Putamen (tissue), 1 donor: Measurements from ENCODE around the gene COPS9.
A peak's percentile ranks its signal among the peaks of the same experiment; 100 is the strongest.

Source experiments
- DNase-seq: peaks from one replicate; pipeline ENCODE4 v3.0.0-alpha.2; 2016; ENCODE audit warnings: low spot score

Gene COPS9

DNA sequence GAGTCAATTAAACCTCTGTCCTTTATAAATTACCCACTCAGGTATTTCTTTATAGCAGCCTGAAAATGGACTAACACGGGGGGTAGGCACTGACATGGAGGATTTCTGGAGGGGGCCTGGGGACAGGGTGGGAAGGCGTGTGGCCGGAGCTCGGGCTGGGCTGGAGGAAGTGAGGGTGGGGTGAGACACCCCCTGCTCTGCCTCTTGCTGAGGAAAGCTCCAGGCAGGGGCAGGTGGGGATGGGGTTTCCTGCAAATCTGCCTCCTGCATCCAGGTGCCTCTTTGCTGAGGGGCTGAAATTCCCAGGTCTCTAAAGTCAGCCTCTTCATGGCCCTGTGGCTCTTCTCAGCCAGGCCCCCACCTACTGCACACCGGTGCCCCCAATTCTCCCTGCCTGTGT lies 30.1 kb upstream of the COPS9 start:
- DNase-seq: no peak

DNA sequence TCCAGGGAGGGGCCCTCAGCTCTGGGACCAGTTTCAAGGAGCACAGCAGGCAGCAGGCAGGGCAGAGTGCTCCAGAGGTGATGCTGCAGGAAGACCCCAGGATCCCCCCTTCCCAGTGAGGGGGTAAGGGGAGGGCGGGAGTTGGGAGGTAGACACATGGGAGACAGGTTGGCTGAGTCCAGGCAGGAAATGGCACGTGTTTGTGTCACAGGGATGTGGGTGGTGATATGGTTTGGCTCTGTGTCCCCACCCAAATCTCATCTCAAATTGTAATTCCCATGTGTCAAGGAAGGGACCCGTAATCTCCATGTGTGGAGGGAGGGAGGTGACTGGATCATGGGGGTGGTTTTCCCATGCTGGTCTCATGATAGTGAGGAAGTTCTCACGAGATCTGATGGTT lies 29.6 kb upstream of the COPS9 start:
- DNase-seq: no peak

DNA sequence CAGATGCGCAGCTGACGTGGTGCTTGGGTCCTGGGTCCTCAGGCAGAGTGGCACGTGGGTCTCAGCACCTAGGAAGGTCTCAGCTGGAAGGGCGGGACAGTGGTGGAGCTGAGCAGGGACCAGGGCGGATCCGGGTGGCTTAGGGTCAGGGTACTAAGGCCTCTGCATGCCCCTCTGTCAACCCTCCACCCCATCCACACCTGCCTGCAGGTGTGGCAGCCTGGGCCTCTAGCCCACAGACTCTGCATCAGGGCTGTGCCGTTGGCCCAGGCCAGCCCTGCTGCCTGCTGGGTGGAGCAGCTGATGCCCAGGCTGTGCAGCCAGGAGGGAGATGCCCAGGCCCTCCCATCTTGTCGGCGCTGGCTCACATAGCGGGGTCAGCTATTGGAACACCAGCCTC lies 28.9 kb upstream of the COPS9 start:
- no peak for DNase-seq

DNA sequence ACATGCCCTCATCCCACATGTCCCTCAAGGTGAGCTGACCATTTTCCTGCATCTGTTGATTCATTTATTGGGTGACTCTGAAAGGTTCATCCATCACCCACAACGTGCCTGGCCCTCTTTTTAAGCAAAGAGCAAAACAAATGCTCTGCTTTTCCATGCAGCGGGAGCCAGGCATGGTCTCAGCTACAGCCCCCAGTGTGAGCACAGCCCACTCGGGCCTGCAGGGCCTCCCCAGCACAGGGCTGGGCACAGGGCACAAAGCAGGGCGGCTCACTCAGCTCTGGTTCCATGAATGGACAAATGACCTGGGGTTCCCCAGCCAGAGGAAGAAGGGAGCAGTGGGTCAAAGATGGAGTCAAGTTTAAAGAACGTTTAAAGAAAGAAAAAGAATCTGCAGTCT lies 28.5 kb upstream of the COPS9 start:
- DNase-seq: no peak

DNA sequence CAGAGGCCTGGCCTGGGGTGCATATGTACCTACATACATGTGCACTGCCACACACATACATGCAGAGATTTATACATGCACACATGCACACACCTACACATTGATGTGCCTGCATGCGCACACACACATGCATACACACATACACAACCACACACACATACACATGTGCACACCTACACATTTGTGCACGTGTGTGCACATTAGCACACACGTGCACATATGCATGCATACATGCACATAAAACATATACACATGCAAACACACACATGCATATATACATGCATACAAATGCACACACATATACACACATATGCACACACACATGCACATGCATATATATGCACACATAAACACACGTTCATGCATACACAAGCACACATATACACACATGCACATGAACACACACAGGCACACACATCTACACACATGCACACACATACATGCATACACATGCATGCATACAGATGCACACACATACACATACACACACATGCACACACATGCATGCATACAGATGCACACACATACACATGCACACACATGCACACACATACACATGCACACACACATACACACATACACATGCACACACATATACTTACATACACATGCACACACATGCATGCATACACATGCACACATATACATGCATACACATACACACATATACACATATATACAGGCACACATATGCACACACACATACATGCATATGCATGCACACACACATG lies 27.9 kb upstream of the COPS9 start:
- no peak for DNase-seq

DNA sequence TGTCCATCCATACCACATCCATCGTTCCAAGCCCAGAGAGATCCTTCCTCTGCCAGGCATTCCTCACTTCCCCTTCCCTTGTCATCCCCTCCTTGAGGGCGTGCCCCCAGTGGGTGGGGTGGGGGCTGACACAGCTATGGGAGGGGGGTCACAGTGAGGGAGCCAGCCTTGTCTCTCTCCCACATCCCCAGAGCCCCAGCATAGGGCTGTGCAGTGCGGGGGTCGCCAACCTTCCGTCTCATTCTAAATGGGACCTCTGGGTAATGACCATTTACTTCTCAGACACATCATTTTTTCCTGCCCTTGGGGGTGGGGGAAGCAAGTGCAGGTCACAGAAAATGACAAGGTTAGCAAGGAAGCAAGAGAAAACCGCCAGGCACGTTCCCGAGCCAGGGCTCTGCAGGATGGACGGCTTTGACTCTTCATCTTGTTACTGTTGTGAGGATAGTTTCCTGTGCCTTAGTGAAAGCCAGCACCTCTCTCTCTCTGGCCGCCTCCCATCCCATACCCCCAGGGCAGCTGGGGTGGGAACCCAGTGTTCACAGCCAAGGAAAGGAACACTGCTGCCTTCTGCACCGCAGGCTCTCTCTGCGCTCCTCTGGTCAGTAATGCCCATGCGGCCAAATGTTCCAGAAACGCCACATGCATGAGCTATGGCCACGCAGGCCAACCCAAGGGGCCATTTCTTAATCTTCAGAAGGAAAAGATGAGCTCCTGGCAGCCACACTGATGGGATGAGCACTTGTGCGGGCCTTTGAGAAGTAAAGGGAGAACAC lies 27.0 kb upstream of the COPS9 start:
- DNase-seq: no peak

DNA sequence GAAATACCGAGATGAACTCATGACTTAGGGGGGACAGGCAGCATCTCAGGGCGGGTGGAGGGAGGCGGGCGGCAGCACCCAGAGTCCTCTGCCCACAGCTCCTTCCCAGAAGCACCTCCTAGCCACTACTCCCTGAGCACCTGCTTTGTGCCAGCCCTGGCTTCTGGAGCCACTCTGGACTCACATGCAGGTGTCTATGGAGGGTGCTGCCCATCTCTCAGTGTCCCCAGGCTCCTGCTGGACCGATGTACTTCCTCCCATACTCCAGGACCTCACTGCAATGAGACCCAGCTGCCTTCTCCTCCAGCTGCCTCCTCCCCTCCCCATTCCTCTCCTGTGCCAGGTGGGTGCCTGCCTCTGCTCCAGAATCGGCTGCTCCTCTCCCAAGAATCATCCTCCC lies 26.4 kb upstream of the COPS9 start:
- DNase-seq: no peak

DNA sequence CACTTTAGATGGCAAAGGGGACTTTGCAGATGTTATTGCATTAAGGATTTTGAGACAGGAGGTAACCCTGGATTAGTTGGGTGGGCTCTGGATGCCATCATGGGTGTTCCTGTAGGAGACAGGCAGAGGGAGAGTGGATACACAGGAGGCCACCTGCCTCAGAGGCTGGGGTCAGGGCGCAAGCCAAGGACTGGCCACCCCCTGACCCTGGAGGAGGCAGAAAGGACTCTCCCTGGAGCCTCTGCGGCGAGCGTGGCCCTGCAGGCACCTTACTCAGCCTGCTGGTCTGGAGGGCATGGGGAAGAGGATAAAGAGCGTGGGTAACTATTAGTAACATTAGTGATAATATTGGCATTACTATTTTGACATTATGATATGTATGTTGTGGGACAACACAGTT lies 25.9 kb upstream of the COPS9 start:
- no peak for DNase-seq

DNA sequence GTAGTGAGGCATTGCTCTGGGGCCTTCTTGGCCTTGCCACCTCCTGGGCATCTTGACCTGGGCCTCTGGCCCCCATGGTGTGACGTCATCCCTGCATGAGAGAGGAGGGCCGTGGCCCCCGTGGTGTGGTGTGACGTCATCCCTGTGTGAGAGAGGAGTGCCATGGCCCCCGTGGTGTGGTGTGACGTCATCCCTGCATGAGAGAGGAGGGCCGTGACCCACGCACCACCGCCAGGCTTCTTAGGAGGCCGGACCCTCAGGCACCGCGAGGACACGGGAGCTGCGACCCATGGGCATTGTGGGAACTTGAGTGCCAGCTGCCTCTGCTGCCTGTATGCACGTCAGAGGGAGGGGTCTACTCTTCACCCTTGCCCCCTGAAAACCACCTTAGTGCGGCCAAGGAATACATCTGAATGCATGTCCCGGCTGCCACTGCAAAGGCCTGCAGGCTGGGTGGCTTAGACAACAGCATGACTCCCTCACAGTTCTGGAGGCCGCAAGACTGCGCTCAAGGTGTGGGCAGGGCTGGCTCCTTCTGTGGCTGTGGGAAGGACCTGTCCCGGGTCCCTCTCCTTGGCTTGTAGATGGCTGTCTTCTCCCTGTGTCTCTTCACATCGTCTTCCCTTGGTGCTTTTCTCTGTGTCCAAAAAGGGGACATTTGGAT lies 25.1 kb upstream of the COPS9 start:
- no peak for DNase-seq

DNA sequence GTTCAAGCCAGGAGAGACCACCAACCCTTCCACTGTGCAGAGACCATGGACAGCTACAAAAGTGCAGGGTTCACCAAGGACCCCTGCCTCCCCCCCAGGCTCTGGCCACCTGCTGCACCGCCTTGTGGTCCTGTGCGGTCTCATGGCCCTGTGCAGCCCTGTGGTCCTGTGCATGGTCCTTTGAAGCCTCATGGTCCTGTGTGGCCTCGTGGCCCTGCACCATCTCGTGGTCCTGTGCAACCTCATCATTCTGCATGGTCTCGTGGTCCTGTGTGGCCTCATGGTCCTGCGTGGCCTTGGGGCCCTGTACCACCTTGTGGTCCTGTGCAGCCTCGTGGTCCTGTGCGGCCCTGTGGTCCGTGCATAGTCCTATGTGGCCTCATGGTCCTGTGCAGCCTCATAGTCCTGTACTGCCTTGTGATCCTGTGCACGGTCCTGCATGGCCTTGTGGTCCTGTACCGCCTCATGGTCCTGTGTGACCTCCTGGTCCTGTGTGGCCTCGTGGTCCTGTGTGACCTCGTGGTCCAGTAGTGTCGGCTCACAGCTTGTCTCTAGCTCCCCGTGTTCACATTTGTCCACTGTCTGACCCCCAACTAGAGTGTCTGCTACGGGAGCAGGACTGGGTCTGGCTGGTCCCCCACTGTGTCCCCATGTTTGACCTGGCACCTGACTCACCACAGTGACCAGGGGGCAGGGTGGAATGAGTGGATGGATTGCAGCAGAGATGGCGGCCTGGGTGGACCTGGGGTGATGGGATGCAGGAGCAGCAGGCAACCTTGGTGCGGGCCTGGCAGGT lies 24.4 kb upstream of the COPS9 start:
- DNase-seq: no peak

DNA sequence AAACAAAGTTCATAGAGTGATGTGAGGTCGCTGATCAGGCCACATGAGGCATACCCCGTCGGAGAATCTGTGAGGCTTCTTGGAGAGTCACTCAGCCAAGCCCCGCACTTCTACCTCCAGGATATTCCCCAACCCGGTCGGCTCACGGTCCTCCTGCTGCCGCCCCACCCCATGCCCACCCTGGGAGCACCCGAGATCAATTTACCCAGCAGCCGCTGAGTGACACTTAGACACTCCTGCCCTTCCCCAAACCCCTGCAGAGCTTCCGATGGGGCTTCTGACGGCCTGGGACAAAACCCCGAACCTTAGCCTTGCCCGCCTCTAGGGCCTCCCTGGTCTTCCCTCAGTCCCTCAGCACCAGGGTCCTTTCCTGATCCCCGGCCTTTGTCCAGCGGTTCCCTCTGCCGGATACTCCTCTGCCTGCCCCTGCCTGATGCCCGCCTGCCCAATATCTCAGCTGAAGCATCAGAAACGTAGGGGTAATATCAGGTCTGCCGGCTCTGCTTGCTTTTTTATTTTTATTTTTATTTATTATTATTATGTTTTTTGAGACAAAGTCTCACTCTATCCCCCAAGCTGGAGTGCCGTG lies 23.2 kb upstream of the COPS9 start:
- no peak for DNase-seq

DNA sequence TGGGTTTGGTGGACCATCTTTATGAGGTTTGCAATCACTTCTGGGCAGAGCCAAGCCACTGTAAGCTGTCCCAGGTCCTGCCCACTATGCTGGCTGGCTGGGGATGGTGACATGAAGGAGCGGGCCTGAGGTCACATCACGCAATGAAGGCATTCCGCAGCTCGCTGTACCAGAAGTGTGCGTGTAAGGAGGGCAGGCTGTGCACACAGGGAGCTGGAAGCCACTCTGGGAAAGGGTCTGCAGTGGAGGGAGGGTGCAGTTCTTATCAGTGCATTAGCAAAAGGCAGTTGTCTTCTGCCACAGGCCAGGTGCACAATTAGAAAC lies 21.0 kb upstream of the COPS9 start:
- DNase-seq: no peak

DNA sequence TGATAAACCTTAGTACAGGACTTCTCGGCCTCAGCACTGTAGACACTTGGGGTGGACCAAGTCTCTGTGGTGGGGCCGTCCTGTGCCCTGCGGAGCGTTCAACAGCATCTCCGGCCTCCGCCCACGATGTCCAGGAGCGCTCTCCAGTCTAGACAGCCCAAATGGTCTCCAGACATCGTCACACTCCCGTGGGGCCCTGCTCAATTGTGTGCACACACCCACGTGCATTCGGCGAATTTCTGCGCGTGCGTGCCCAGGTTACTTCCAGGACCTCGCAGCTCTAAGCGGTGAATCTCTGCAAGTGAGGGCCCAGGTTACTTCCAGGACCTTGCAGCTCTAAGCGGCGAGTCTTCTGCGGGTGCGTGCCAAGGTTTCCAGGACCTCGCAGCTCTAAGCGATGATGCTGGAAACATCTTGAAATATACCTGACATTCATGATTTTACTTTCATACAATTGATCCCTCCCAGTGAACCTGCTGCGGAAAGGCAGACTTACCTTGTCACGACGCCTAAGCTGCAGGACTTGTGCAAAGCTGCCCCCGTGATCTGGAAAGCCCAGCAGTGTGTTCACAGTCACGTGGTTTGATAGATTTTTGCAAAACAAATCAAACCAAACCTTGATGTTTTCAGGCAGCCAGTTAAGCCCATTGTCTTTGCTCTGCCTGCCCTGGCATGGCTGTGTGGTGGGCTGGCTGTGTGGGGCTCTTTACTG lies 20.5 kb upstream of the COPS9 start:
- DNase-seq: no peak

DNA sequence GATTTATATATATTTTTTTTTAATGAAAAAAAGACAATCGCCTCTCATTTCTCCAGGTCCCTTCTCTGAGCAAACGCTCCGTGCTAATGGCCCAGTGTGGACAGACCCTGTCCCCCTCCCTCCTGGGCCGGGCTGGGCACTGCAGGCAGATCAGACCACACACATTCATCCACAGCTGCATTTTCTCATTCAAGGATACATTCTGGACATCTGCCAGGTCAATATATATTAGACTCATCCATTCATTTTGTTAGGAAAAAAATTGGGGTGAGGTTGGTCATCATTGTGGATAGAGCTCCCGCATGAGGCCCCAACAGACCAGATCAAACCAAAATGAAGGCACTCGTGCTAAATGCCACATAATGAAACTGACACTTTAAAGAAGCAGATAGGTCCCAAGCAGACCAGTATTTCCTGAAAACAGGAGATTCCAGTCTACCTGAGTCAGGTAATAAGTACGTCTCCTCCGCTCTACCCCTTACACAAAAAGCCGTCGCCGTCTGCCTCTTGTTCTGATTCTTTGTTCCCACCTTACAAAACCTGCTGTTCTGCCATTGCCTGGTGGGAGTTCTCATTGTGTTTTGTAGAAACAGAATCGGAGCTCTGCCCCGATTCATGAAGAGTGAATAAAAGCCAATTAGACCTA lies 19.8 kb upstream of the COPS9 start:
- DNase-seq: no peak

DNA sequence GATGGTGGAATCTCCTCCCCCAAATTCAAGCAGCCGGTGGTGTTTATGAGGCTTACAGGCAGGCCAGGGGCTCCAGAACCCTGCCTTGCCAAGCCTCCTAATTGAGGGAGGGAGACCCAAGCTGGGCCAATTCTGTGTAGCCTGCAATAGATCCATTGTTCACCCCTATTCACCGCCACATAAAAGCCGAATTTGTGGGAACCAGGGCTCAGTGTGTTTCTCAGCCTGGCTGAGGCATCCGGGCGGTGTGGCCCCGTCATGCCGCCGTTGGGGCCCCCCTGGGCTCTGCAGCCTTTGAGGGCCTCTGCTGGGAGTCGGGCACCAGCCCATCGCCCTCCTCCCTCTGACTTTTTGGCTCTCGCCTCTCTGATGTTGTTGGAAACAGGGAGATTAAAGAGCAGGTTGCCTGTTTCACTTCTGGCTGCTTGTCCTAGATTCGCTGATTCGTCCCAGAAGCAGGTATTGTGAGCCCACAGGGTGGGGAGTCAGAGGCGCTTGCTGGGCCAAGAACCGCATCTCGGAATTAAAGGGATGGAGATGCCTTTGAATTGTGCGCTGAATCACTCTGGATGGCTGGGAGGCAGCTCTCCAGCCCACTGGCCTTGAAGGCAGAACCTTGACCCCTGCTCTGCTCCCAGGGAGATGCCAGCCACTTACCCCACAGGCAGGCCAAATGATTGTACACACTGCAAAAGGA lies 19.1 kb upstream of the COPS9 start:
- DNase-seq: peak; percentile 74

DNA sequence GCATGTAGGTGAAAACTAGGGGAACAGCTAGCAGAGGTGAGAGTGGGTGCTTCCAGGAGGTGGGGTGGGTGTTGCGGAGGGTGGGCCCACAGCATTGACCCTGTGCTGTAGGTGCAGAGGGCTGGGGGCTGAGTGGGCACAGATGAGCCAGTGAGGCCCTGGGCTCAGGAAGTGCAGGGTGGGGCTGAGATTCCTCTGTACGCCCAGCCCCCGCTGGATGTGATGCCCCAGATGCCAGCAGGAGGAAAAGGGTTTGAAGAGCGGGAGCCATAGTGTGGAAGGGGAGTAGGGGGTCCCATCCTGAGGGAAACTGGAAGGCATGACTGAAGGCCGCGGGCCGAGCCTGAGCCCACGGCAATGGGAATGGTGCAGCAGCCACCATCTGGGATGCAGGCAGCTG lies 18.5 kb upstream of the COPS9 start:
- DNase-seq: no peak

DNA sequence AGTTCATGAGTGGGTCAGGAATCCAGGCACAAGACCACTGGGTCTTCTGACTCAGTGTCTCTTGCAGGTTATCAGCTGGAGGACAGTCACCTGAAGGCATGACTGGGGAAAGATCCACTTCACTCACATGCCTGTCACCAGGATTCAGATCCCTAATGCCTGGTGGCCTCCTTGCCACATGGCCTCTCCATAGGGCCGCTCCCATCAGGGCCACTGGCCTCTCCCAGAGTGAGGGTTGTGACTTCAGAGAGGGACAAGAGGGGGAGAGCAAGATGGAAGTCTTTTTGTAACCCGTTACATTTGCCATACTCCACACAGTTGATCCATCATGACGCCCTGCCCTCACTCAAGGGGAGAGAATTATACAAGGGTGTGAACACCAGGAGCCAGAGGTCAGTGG lies 17.3 kb upstream of the COPS9 start:
- DNase-seq: no peak

DNA sequence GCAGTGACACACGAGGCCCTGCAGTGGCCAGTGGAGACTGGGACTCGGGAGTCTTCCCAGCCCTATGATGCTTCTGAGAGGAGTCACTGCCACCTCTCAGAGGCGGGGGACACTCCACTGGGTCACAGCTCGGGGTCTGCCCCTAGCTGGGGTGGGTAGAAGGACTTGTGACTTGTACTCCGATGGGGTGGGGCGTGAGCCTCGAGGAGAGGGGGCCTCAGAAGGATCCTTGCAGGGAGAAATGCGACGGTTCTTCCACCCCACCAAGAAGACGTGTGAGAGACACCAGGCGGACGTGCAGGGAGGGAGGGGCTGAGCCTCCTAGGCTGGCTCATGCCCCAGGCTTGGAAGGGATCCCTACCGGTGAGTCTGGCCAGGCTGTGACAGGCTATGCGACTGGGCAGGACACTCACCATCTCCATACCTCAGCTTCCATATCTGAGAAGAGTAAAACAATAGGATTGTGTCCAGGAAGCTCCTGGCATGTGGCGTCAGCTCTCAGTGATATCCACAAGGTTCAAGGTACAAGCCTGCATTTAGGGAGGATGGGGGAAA lies 15.4 kb upstream of the COPS9 start:
- no peak for DNase-seq

DNA sequence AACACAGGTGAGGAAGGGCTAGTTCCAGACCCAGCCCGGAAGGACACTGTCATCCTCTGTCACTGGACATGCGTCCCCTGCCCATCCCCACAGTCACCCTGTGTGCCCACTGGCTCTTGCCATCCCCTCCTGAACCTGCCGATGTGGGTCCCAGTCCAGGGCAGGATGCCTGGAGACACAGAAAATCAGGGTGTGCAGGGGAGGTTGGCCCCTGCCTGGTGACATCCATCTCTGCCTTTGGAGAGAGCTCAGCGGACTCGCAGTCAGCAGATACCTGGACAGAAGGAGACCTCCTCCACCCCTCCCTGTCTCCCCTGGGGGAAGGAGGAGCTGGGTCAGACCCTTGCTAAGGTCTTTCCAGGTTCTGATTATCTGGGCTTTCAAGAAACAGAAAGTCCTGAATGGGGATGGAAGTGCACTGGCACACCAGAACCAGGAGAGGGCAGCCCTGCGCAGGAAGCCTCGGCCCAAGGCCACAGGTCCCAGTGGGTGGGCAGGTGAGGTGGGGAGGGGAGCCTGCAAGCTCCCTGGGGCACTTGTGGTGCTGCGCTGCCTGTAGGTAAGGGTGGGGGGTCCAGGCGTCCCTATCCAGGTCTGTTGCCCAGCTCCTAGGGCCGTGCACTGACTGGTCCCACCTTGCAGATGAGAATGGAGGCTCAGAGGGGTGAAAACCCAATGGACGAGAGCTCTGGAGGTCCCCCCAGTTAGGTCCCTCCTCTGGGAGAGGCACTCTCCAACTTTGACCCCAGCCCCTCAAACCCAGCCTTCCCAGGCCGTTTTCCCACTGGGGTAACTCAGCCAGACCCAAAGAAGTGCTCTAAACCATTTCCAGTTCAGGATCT lies 14.1 kb upstream of the COPS9 start:
- DNase-seq: no peak
